NCI-H524 (cell line): ENCODE measurements around the gene TMEM258.

Source experiments
- DNase-seq, 2 experiments: peaks; one replicate each; lab custom pipeline; 2025; lab: John Stamatoyannopoulos, UW

Gene TMEM258

DNA sequence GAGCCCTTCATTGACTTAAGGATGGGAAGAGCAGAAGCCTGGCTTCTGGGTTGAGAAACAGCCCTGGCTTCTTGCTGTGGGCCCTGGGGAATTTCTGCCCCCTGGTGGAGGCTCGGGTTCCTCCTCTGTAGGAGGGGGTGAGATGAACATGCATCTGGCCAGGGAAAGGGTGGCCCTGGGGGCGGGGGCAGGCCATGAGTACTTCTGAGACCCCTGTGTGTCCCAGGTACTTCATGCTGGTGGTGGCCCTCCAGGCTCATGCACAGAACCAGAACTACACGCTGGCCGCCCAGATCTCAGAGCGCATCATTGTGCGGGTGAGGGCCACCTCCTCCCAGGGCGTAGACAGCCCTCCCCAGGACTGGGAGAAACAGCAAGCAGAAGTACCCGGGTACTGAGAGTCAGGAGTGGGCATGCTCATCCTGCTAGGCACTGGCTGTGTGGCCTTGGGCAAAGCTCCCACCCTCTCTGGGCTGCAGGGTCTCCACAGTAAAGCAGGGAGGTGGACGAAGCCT, 15.8 kb downstream of the TMEM258 start:
- DNase-seq: peak; percentile 23 to 30

DNA sequence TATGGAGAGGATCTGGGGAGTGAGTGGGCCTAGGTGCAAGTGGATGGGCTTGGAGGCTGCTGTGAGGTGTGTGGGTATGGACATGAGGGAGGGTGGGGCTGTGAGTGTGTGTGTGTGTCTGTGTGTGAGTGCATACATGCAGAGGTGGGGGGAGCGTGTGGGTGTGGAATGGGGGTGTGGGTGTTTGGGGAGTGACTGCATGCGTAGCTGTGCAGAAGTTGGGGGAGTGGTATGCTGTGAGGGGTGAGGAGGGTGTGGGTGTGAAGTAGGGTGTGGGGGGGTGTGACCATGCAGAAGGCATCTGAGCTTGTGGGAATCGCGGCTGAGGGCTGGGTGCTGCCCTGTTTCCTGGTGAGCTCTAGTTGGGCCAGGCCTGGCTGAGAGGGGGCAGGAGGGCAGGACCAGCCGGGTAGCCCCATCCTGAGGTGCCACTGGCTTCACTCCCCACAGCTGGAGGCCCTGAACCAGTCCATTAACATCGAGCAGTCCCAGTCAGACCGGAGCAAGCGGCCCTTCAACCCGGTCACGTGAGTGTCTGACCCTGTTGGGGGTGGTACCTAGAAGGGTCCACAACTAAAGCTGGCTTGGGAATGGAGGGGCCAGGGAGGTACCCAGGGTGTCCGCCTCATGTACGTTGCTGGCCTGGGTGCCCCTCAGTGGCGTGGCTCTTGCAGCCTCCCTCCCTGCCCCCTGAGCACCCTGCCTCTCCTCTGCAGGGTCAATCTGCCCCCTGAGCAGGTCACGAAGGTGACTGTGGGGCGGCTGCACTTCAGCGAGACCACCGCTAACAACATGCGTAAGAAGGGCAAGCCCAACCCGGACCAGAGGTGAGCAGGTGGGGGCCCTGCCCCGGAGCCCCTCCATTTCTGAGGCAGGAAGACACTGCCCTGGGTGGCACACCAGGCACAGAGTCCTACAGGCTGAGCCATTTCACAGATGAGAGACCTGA, 16.5 kb downstream of the TMEM258 start:
- no peak for DNase-seq

DNA sequence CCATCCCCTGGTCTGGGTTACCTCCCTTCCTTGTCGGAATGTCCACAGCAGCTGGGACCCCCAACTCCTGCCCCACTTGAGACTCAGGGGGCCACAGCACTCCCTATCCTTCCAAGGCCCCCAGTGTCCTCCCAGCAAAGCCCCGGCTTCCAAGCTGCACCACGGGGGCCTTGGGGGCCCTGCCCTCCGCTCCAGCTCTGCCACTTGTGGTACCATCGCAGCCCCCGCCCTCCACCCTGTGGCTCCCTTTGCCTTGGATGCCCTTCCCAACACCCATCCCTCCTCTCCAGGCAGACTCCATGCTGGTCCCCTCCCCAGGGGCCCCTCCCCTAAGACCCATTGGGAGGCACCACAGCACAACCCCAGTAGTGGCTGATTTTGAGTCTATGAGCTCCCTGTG, 17.3 kb downstream of the TMEM258 start:
- DNase-seq: no peak

DNA sequence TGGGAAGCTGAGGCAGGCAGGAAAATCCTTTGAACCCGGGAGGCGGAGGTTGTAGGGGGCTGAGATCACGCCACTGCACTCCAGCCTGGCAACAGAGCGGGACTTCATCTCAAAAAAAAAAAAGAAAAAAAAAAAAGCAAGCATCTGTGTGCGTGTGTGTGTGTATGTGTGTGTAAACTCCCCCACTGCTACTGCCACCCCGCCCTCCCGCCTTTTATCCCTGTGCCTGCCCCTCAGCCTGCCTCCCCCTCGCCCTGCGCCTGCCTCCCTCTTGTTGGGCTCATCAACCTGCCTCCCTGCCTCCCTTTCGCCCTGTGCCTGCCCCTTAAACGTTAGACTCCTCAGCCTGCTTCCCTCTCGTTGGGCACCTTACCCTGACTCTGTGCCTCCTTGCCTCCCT, 18.0 kb downstream of the TMEM258 start:
- no peak for DNase-seq

DNA sequence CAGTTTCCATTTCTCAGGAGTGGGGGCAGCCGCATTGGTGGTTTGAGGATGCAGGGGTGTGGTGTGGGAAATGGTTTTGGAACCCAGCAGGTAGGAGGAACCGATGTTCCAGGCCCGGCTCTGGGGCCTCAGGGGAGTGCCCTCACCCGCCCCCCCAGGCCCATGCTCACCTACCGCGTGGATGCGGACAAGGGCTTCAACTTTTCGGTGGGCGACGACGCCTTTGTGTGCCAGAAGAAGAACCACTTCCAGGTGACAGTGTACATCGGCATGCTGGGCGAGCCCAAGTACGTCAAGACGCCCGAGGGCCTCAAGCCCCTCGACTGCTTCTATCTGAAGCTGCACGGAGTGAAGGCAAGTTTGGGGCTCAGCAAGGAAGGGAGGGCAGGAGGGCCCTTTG, 18.6 kb downstream of the TMEM258 start:
- no peak for DNase-seq

DNA sequence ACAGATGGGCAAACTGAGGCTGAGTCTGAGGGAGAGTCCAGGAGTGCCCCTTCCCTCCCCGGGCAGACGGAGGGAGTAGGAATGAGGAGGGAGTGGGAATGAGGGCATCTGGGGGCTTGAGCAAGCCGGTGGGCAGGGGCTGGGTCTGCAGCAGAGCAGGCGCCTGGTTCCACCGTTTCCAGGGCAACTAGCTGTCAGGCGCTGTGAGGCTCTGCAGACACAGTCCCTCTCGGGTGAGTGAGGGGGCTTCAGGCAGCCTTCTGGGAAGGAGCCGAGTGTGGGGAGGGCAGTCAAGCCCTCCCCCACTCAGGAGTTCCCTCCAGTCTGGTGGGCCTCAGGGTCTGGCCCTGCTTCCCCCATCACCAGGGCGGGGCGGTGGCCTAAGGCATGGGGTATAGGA, 19.0 kb downstream of the TMEM258 start:
- no peak for DNase-seq

DNA sequence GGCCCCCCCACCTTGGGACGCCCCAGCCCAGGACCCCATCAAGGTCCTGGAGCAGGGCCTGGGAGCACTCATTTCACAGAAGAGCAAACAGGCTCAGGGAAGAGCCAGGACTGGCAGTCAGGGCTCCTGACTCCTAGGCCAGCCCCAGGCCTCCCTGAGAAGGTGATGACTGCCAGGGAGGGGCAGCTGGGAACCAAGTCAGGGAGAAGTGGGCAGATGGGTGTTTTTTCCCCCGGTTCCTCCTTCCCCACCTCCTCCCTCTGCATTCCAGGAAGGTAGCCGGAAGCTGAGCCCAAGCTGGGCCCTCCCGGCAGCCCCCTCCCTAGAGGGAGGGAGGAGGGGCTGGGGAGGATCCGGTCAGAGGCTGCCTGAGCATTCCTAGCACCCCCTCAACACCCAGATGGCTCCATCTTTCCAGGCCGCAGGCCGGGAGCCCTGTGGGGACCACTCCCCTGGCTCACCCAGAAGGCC, 20.4 kb downstream of the TMEM258 start:
- no peak for DNase-seq

DNA sequence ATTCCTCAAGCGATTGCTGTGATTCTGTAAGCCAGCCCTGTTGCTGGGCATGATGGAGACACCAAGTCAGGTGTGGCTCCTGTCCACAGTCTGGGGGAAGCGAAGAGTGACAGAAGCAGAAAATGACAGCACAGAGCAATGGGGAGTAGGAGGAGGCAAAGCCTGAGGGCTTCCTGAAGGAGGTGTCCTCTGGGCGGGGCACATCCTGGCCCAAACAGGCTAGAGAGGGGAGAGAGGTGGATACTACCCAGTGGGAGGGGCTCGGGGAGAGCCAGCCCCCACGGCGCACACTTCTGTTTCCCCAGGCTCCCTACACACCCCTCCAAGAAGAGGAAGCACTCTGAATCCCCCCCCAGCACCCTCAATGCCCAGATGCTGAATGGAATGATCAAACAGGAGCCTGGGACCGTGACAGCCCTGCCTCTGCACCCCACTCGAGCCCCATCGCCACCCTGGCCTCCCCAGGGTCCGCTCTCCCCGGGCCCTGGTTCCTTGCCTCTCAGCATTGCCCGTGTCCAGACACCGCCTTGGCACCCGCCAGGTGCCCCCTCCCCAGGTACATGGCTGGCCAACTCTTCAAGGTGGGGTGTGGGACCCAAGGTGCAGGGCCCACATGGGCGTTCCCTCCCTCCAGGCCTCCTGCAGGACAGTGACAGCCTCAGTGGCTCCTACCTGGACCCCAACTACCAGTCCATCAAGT, 21.1 kb downstream of the TMEM258 start:
- no peak for DNase-seq

DNA sequence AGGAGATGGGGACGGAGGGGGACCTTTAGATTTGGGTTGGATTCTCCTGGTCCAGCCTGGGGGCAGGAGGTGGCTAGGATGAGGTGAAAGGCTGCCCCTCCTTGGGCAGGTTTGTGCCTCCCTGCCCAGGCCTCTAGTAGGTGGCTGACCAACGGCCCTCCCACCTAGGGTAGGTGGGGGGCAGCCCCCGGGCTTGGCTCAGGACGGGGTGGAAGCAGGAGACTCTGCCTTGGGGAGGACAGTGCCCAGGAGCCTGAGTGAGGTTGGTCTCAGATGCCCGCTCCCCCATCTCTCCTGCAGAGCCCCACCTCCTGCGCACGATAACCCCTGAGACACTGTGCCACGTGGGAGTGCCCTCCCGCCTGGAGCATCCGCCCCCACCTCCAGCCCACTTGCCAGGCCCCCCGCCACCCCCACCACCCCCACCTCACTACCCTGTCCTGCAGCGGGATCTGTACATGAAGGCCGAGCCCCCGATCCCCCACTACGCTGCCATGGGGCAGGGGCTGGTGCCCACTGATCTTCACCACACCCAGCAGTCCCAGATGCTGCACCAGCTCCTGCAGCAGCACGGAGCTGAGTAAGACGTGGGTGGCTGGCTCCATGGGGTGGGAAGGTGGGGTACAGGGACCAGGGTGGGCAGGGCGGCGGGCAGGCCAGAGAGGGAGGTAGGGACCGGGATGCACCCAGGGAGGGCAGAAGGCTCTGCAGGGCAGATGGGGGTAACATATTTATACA, 22.3 kb downstream of the TMEM258 start:
- DNase-seq: no peak

DNA sequence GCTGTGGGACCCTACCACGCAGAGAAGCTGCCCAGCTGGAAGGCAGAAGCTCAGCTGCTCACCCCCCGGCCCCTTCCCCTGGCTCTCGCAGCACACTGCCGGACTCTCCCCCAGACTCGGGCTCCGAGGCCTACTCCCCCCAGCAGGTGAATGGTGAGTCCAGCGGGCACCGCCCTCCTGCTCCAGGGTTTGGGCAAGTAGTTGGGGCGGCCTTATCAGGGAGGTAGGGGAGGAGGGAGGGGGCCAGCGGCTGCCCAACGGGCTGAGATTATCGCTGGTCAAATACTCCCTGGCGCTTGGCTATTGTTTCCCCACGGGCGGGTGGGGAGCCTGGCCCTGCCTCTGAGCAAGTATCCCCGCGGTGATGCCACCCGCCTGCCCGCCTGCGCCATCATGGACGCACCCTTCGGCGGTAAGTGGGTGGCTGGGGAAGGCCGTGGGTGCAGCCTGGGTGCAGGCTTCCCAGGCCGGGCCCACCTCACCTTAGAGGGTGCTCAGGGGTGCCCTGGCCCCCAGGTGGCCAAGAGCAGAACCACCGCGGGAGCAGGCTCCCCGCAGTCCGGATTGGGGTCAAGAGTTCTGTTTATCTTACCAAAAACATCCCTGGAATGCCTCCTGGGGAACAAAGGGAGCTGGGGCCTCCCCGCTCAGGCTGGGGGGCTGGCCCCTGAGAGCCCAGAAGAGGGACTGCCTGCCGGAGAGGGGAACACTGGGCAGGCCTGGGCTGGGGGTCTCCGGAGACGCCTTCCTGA, 23.1 kb downstream of the TMEM258 start:
- DNase-seq: no peak

DNA sequence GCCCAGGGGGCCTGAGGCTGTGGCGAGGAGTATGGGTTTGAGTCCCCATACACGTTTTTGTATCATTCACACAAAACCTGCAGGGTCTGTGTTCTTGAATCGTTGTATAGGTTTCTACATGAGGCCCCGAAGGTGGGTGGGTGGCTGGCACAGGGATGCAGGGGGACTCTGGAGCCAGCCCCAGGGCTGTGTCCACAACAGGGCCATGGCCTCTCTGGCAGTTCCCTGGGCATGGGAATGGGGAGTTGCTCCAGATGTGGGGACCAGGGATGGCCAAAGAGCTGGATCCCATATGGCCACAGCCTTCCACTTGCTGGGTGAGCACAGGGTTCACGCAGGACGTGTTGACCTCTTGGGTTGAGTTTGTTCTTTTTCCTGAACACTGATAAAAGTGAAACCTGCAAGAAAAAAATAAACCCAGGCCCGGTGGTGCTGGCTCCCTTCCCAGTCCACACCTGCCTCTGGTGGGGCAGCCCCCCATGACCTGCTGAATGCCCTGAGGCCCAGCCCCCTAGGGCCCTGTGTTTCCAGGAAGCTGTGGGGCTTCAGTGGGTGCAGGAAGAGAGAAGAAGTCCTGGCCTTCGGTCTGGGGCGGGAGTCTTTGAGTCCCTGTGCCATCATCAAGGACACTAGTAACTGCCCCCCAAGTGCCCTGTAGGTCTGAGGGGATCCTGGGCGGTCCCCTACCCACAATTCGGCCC, 23.9 kb downstream of the TMEM258 start:
- no peak for DNase-seq

DNA sequence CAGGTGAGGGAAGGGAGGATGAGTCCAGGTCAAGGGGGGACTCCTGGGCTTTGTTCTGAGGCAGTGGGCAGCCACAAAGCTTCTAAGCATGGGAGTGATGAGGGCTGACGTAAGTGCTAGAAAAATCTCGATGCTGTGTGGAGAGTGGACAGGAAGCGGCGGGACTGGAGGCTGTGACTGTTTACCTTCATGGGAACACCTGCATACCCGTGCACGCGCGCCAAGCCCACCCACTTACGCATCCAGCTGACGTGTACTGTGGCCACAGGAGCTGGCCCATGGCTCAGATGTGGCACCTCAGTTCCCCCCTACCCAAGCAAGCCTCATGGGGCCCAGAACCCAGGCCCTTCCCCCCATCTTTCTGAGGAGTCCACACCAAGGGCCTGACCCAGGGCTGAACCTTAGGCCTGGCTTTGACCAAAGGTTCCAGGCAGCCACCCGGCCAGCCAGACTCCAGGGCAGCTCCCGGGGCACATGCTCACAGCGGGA, 26.0 kb downstream of the TMEM258 start:
- DNase-seq: no peak

DNA sequence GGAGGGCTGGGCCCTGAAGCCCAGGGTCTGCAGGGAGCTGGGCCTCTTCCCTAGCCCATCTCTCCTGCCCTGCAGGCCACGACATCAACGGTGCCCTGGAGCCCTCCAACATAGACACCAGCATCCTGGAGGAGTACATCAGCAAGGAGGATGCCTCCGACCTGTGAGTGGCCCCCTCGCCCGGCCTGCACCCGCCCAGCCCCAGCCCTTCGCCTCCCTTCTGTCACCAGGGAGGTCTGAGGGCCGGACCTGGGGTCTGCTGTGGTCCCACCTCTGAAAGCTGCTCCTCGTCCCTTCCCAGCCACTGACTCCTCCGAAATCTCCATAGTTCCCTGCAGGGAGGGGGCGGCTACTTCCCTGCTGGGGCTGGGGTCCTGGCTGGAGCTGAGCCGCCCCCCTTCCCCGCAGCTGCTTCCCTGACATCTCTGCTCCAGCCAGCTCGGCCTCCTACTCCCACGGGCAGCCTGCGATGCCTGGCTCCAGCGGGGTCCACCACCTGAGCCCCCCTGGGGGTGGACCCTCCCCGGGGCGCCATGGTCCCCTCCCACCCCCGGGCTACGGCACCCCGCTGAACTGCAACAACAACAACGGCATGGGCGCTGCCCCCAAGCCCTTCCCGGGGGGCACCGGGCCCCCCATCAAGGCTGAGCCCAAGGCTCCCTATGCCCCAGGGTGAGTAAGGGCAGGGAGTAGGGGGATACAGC, 26.7 kb downstream of the TMEM258 start:
- no peak for DNase-seq

DNA sequence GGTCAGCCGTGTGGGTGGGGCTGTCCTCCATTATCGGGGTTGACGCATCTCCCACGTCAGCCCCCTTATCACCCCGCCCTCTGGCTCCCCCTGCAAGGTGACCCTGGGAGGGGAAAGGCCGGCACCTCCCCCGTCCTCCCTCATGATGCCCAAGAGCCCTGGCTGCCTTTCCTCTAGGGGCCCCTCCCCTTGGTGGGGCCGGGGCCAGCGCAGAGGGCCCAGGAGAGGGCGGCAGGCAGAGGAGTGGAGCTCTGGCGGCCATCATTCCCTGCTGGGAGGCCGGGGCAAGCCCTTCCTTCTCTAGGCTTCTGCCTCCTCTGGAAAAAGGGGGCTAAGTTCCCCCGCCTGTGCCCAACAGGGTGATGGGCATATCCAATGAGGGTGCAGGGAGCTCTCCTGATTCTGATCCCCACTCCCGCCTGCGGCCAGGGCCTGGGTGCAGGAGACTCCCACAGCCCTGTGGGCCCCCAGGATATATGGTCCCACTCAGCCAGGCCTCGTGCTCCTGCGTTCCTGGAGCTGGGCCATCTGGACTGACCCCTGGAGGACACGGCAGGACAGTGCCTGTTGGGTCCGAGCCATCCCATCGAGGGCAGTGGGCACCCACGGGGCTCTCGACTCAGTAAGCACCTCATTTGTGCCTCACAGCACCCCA, 27.7 kb downstream of the TMEM258 start:
- no peak for DNase-seq

DNA sequence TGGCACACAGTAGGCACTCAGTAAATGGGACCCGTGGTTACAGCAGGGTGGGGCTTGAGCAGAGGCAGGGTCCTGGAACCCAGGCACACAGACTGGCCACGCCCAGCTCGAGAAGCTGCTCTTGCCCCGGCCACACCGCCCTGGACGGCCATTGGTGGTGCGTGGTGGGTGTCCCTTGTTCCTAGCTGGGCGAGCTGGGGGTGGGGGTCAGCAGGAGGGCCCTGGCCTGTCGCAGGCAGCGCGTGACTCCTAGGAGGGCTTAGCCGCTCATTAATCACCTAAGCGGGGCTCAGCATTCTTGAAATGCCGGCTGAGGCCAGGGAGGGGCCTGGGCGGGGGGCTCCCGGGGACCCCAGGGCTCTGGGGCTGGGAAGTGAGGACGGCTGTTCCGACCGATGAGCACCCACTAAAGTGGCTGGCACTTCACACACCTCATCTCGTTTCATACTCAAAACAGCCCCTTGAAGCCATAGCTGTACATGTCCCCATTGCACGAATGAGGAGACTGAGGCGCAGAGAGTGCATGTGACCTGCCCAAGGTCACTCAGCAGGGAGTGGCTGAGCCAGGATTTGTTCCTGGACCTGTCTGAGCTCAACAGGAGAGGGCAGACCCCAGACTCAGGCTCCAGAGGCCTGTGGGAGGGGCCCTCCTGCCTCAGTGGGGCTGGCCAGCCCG, 28.3 kb downstream of the TMEM258 start:
- no peak for DNase-seq

DNA sequence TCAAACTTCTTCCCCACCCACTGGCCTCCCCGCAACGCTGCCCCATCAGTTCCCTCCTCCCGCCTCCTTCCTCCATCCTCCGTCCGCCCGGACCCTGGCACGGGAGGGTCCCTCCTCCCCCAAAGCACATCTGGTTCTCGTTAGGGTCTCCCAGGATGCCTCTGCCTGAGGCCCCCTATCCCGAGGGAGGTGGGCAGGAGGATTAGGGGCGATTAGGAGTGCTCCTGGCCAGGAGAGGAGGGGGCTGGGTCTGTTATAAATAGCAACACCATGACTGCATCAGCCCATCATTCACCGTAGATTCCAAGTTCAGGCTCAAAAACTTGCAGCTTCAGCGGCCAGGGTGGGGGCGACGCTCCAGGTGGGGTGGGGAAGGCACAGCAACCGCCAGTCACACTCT, 29.6 kb downstream of the TMEM258 start:
- DNase-seq: no peak

DNA sequence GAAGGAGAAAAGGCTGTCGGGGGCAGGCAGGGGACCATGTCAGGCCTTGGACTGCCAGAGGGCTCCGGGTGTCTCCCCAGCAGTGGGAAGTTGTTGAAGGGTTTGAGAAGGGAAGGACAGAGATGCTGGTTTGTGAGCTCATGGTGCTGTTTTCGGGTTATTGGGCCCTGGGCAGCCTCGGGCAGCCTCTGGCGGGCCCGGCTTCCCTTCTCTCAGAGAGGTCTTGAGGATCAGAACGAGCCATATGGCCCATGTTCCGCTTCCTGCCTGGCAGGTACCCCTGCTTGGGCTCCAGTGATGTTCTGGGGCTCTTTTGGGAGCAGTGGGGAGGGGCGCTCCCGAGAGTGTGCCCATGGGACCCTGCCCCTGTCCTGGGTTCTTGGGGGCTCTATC, 30.2 kb downstream of the TMEM258 start:
- peak in 1 of 2 experiments; percentile 33 for DNase-seq

DNA sequence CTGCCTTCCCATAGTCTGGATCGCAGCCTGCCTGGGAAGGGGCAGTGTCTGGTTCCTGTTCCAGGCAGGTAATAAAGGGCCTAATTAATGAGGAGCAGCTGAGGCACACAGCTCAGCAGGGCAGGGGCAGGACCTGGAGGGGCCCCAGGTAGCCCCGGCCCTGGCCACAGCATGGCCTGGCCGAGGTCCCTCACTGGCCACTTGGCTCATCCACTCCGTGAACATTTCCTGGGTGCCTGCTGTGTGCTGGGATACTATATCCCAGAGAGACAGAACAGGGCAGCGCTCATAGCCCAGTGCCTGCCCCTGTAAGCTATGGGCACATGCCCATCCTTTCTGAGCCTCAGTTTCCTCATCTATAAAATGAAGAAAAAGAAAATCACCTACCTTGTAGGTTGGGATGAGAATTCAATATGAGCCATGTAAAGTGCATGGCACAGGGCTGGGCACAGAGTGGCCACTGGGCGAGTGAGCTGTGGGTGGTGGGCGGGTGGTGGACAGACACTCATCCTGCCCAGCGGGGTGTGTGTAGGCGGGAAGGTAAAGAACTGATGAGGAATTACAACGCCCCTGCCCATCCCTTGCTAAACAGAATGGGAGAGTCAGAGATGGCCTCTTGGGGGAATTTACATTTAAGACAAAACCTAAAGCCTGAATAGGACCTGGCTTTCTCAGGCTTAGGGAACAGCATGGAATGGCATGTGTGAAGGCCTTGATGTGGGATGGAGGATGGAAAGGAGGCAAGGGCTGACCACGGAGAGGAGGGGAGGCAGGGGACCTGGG, 30.8 kb downstream of the TMEM258 start:
- DNase-seq: no peak
